CD4-positive, CD25-positive, alpha-beta regulatory T cell (primary cell): ENCODE results near the gene STK32C. TPM values are rescaled to one million over a fixed set of nuclear protein-coding genes. Genes with fewer than 3 reads are reported as not detected.

Source experiments
- ATAC-seq, 2 donors: fragments of 150-1000 bp; cut with Tn5 transposase; one replicate each; pipeline ENCODE4 v1.10.0; 2021; ENCODE audit warnings: low read depth in 2 of 2, moderate number of reproducible peaks in 2 of 2, moderate library complexity in 1 of 2
- DNase-seq, 3 donors: peaks; one replicate each; pipeline versions ENCODE4 v3.0.0 to v3.0.0-alpha.2; 2012 to 2022; ENCODE audit warnings: mixed read lengths in 1 of 3
- H3K27ac ChIP-seq: one replicate; pipeline ENCODE4 v1.7.0; 2013; ENCODE audit warnings: mild to moderate bottlenecking, low read length; ENCODE audit not compliant: insufficient read depth, poor library complexity, severe bottlenecking
- H3K27me3 ChIP-seq: one replicate; pipeline ENCODE4 v1.7.0; 2013; ENCODE audit warnings: low read length; ENCODE audit not compliant: control insufficient read depth, insufficient read depth
- H3K36me3 ChIP-seq: one replicate; pipeline ENCODE4 v1.7.0; 2013; ENCODE audit warnings: mild to moderate bottlenecking, low read length, moderate library complexity; ENCODE audit not compliant: control insufficient read depth, insufficient read depth
- H3K4me1 ChIP-seq: 2 replicates; pipeline ENCODE4 v1.7.0; 2013; ENCODE audit warnings: mild to moderate bottlenecking, low read length; ENCODE audit not compliant: insufficient read depth, control insufficient read depth, poor library complexity, severe bottlenecking
- H3K4me3 ChIP-seq: one replicate; pipeline ENCODE4 v1.7.0; 2013; ENCODE audit warnings: low read depth, mild to moderate bottlenecking, low read length, moderate library complexity
- H3K9me3 ChIP-seq, 2 experiments: 1 replicate in 1 of 2; 2 replicates in 1 of 2; pipeline ENCODE4 v1.7.0; 2013; ENCODE audit warnings: low read length in 2 of 2, mild to moderate bottlenecking in 1 of 2, moderate library complexity in 1 of 2; ENCODE audit not compliant: control insufficient read depth in 2 of 2
- H3K27ac Mint-ChIP-seq, 3 donors: one replicate each; pipeline ENCODE4 v1.8.0; 2020 to 2022; ENCODE audit warnings: mild to moderate bottlenecking in 3 of 3, mixed read lengths in 3 of 3, moderate library complexity in 2 of 3
- H3K27me3 Mint-ChIP-seq: one replicate; pipeline ENCODE4 v1.8.0; 2022; ENCODE audit warnings: mild to moderate bottlenecking, mixed read lengths
- H3K36me3 Mint-ChIP-seq: one replicate; pipeline ENCODE4 v1.8.0; 2020; ENCODE audit warnings: mixed read lengths
- H3K4me1 Mint-ChIP-seq, 4 donors: one replicate each; pipeline ENCODE4 v1.8.0; 2020 to 2022; ENCODE audit warnings: mixed read lengths in 4 of 4, mild to moderate bottlenecking in 1 of 4
- H3K4me3 Mint-ChIP-seq, 4 donors: one replicate each; pipeline ENCODE4 v1.8.0; 2020 to 2022; ENCODE audit warnings: mild to moderate bottlenecking in 4 of 4, mixed read lengths in 4 of 4, moderate library complexity in 3 of 4
- H3K9me3 Mint-ChIP-seq, 7 donors: one replicate each; pipeline ENCODE4 v1.8.0; 2020 to 2022; ENCODE audit warnings: mixed read lengths in 7 of 7, mild to moderate bottlenecking in 3 of 7, moderate library complexity in 2 of 7
- polyA plus RNA-seq, 4 donors: library from polyadenylated mRNA; unstranded; fragments of 300-500 nt; fragmentation: Illumina TruSeq; gene quantifications; one replicate each; pipeline ENCODE4 v1.2.3, GENCODE V29; 2021
- total RNA-seq: library from RNA; stranded (reverse); gene quantifications from one replicate; pipeline ENCODE4 v1.2.3, GENCODE V29; 2022

Gene STK32C
- total and polyA plus RNA-seq, 5 donors from 2014 or later = 3.5 to 7.0 (median 6.6) TPM

DNA sequence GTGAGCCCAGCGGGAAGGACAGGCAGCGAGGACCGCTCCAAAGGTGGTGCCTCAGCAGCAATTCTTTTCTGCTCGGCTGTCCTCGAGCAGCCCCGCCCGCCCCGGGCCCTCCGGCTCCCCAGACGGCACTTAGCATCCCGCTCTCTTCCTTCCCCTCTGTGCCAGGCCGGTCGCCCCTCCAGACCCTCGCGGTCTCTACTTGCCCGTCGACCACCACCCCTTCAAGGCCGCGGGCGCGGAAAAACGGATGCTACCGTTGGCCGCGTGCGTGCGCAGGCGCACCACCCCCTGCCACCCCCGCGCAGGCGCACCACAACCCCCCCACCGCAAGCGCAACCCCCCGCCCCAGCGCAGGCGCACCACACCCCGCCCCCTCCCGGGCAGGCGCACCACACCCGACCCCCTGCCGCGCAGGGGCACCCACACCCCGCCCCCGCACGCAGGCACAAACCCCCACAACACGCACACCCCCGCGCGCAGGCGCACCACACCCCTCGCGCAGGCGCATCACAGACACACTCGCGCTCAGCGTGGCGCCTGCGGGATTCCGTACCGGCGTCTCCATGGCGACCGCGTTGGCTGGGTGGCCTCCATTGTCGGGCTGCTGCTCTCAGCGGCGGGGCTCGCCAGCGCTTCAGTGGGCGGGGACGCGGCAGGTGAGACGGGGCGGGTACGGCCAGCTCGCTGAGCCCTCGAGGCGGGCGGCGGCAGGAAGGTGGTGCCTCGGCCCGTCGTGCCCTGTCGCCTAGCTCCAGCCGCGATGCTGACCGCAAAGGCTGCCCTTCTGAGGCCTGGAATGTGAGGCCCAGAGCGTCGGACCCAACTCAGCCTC, 24.1 kb upstream of the STK32C start, which contains the start of gene LRRC27:
Gene LRRC27, plus strand, starts transcription at position 593 of the 832 bp plus-strand sequence. CDS start 1,332 bp downstream, outside the sequence.
- H3K4me1 ChIP-seq = peaks cover 42% of the 10 kb centered on the region
- peaks cover 24 to 63% (median 42%) of the 10 kb centered on the region in 4 donors for H3K4me1 Mint-ChIP-seq
- peak within 1 kb of the TSS; percentile 84 for H3K4me3 ChIP-seq

DNA sequence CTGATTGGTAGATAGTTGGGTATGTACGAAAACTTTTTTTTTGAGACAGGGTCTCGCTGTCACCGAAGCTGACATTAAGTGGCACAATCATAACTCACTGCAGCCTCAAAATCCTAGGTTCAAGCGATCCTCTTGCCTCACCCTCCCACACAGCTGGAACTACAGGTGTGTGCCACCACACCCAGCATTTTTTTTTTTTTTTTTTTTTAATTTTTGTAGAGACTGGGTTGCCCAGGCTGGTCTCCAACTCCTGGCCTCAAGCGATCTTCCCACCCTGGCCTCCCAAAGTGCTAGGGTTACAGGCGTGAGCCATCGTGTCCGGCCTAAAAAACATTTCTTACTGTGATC, 22.7 kb upstream of the STK32C start:
- Mint-ChIP-seq H3K27me3 (no peaks in the 10 kb centered on the region), H3K9me3 (peaks cover 0 to 1% (median 0%) of the 10 kb centered on the region in 7 donors), H3K4me3 (peak overlapping the region; percentile 90 to 98 (median 94)), H3K36me3 (peaks cover 15% of the 10 kb centered on the region), H3K27ac (peak overlapping the region in 2 of 3 donors; percentile 94 to 95), H3K4me1 (peaks cover 26 to 58% (median 37%) of the 10 kb centered on the region in 4 donors)
- Histone ChIP-seq H3K4me1 (peaks cover 39% of the 10 kb centered on the region), H3K27me3 (no peaks in the 10 kb centered on the region), H3K4me3 (peak overlapping the region; percentile 84), H3K36me3 (no peaks in the 10 kb centered on the region), H3K27ac (peak overlapping the region; percentile 68), H3K9me3 (no peaks in the 10 kb centered on the region)
- ATAC-seq (no peak), DNase-seq (no peak)

More for the DNA sequence above, 24.1 kb upstream of the STK32C start, which contains the start of gene LRRC27:
- Histone ChIP-seq H3K9me3 (no peaks in the 10 kb centered on the region), H3K27ac (peak within 1 kb of the TSS; percentile 80), H3K36me3 (no peaks in the 10 kb centered on the region), H3K27me3 (no peaks in the 10 kb centered on the region)
- Mint-ChIP-seq H3K27ac (peak within 1 kb of the TSS; percentile 89 to 93 (median 90)), H3K27me3 (no peaks in the 10 kb centered on the region), H3K9me3 (peaks cover 0 to 1% (median 0%) of the 10 kb centered on the region in 7 donors), H3K4me3 (peak within 1 kb of the TSS; percentile 90 to 98 (median 94)), H3K36me3 (peaks cover 5% of the 10 kb centered on the region)
- DNase-seq (peak; percentile 98 to 100 (median 100)), ATAC-seq (peak; percentile 86 to 89)

DNA sequence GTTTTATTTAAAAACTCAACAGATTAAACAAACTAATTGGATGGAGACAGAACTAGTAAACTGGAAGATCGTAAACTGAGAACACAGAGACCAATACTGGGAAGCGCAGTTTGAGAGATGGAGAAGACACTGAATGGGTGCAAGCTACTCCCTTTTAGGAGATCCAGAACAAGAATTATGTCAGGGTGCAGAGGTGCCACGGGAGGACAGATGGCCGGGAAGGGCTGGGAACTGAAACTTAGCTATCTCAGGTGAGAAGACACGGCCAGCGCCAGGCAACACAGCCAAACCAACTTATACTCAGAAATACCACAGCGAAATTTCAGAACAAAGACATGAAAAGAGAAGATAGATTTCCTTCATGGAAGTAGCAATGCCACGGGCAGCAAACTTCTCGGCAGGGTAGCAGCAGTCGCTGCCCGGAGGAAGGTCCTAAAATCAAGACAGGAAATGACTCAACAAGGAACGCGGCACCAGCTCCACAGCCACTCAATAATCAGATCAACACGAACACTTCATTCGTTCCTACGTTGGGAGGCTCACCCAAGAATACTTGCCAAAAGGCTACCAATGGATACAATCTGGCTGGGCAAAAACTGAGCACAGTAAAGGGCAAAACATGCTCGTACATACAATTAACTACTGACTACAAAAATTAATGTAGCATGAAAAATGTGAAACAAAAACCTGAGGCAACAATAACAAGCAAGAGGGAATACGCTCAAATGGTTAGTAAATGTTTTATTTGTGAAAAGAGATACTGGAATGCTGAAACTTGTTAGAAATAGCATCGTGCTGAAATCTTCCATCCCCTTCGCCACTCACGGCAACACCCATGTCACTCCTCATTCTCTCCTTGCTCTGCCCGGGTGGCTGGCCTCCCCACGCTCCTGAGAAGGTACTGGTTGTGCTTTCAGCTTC, 22.1 kb upstream of the STK32C start:
- Histone ChIP-seq H3K27ac (peak overlapping the region; percentile 68), H3K36me3 (no peaks in the 10 kb centered on the region), H3K4me3 (peak overlapping the region; percentile 84), H3K9me3 (no peaks in the 10 kb centered on the region), H3K4me1 (peaks cover 39% of the 10 kb centered on the region), H3K27me3 (no peaks in the 10 kb centered on the region)
- Mint-ChIP-seq H3K27ac (peak overlapping the region; percentile 89 to 95 (median 94)), H3K4me3 (peak overlapping the region; percentile 90 to 98 (median 94)), H3K4me1 (peaks cover 28 to 60% (median 39%) of the 10 kb centered on the region in 4 donors), H3K27me3 (no peaks in the 10 kb centered on the region), H3K36me3 (peaks cover 18% of the 10 kb centered on the region), H3K9me3 (peaks cover 0 to 3% (median 1%) of the 10 kb centered on the region in 7 donors)
- DNase-seq (peak in 2 of 3 donors; percentile 21 to 64), ATAC-seq (no peak)

DNA sequence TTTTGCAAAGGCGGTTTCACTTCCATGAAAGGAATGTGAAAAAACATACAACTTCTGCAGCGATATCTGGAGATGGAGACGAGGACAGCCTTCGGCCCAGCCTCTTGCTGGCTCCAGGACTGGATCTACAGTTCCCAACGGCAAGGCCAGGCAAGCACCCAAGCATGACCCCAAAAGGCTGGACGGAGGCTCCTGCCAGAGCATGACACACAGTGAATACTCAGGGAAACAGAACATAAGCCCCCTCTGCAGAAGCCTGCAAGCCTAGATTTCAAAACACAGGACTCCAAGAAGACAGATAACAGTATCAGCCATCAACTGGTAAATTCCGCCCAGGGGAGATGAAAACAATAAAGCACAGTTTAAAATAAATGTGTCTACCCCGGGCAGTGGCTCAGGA, 21.0 kb upstream of the STK32C start:
- H3K9me3 Mint-ChIP-seq = peaks cover 0 to 7% (median 1%) of the 10 kb centered on the region in 7 donors
- Histone ChIP-seq H3K27me3 (no peaks in the 10 kb centered on the region), H3K4me3 (no peak overlapping the region), H3K36me3 (no peaks in the 10 kb centered on the region), H3K27ac (no peak overlapping the region), H3K9me3 (no peaks in the 10 kb centered on the region), H3K4me1 (peaks cover 39% of the 10 kb centered on the region)
- peak overlapping the region; percentile 35 to 98 (median 55) for H3K4me3 Mint-ChIP-seq
- ATAC-seq = no peak
- H3K27ac Mint-ChIP-seq = peak overlapping the region in 2 of 3 donors; percentile 23 to 94
- peaks cover 34 to 64% (median 44%) of the 10 kb centered on the region in 4 donors for H3K4me1 Mint-ChIP-seq
- peaks cover 25% of the 10 kb centered on the region for H3K36me3 Mint-ChIP-seq
- H3K27me3 Mint-ChIP-seq = no peaks in the 10 kb centered on the region
- no peak for DNase-seq

DNA sequence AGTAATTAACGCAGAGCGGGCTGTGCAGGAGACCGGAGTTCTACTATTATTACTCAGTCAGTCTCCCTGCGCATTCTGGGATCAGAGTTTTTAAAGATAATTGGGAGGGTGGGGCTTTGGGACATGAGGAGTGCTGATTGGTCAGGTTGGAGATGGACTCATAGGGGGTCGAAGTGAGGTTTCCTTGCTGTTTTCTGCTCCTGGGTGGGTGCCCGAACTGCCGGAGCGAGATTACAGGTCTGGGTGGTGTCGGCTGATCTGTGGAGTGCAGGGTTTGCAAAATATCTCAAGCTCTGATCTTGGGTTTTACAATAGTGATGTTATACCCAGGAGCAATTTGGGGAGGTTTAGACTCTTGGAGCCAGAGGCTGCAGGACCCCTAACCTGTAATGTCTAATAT, 20.4 kb upstream of the STK32C start:
- DNase-seq = no peak
- Histone ChIP-seq H3K27me3 (no peaks in the 10 kb centered on the region), H3K27ac (no peak overlapping the region), H3K9me3 (no peaks in the 10 kb centered on the region), H3K4me3 (no peak overlapping the region), H3K4me1 (peaks cover 39% of the 10 kb centered on the region), H3K36me3 (no peaks in the 10 kb centered on the region)
- Mint-ChIP-seq H3K27ac (no peak overlapping the region), H3K36me3 (peaks cover 25% of the 10 kb centered on the region), H3K4me3 (peak overlapping the region in 2 of 4 donors; percentile 64 to 98), H3K9me3 (peaks cover 0 to 7% (median 1%) of the 10 kb centered on the region in 7 donors), H3K27me3 (no peaks in the 10 kb centered on the region), H3K4me1 (peaks cover 34 to 62% (median 44%) of the 10 kb centered on the region in 4 donors)
- ATAC-seq = no peak

DNA sequence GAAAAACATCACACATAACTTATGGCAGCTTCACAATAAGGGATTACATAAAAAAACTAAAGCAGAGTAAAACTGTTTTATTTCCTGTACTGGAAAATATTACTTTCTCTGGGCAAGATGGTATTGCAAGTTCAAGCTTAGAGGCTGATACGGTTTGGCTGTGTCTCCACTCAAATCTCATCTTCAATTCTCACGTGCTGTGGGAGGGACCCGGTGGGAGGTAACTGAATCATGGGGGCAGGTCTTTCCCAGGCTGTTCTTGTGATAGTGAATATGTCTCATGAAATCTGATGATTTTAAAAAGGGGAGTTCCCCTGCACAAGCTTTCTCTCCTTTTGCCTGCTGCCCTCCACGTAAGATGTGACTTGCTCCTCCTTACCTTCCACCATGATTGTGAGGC, 19.2 kb upstream of the STK32C start:
- DNase-seq (no peak), ATAC-seq (no peak)
- no peak overlapping the region for H3K27ac ChIP-seq
- H3K4me1 ChIP-seq = peaks cover 33% of the 10 kb centered on the region
- H3K36me3 ChIP-seq = no peaks in the 10 kb centered on the region
- H3K4me3 ChIP-seq = no peak overlapping the region
- Mint-ChIP-seq H3K27ac (peak overlapping the region; percentile 28 to 77 (median 62)), H3K4me3 (peak overlapping the region in 1 of 4 donors; percentile 77), H3K4me1 (peaks cover 34 to 54% (median 37%) of the 10 kb centered on the region in 4 donors), H3K27me3 (no peaks in the 10 kb centered on the region), H3K9me3 (peaks cover 0 to 7% (median under 1%) of the 10 kb centered on the region in 7 donors), H3K36me3 (peaks cover 25% of the 10 kb centered on the region)
- no peaks in the 10 kb centered on the region for H3K27me3 ChIP-seq
- no peaks in the 10 kb centered on the region for H3K9me3 ChIP-seq

DNA sequence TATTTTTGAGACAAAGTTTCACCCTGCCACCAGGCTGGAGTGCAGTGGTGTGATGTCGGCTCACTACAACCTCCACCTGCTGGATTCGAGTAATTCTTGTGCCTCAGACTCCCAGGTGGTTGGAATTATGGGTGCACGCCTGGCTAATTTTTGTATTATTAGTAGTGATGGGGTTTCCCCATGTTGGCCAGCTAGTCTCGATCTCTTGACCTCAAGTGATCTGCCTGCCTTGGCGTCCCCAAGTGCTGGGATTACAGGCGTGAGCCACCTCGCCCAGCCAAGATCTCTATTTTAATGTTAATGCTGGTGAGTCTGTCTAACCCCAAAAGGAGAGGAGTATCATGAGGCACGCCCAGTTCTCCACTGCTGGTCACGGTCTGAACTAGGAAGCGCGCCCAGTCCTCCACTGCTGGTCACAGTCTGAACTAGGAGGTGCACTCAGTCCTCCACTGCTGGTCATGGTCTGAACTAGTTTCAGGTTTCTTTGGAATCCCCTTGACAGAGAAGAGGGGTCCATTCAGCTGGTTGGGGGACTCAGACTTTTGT, 18.7 kb upstream of the STK32C start:
- peak overlapping the region in 2 of 3 donors; percentile 28 to 62 for H3K27ac Mint-ChIP-seq
- H3K27me3 Mint-ChIP-seq = no peaks in the 10 kb centered on the region
- Histone ChIP-seq H3K9me3 (no peaks in the 10 kb centered on the region), H3K27ac (no peak overlapping the region), H3K4me1 (peaks cover 32% of the 10 kb centered on the region), H3K27me3 (no peaks in the 10 kb centered on the region), H3K36me3 (no peaks in the 10 kb centered on the region), H3K4me3 (no peak overlapping the region)
- H3K9me3 Mint-ChIP-seq = peaks cover 0 to 7% (median 0%) of the 10 kb centered on the region in 7 donors
- H3K4me3 Mint-ChIP-seq = peak overlapping the region in 1 of 4 donors; percentile 77
- DNase-seq (no peak), ATAC-seq (no peak)
- peaks cover 34 to 53% (median 35%) of the 10 kb centered on the region in 4 donors for H3K4me1 Mint-ChIP-seq
- peaks cover 25% of the 10 kb centered on the region for H3K36me3 Mint-ChIP-seq
